Astrocyte (in vitro differentiated cells and primary cell): ENCODE results near the gene API5. TPM values are rescaled to one million over a fixed set of nuclear protein-coding genes. Genes with fewer than 3 reads are reported as not detected.
A peak's percentile ranks its signal among the peaks of the same experiment; 100 is the strongest.

Experiments used
- DNase-seq: peaks from one replicate; pipeline ENCODE4 v3.0.0-alpha.2; 2010; ENCODE audit warnings: low read depth
- FAIRE-seq: peaks from 2 replicates; lab custom pipeline; 2011; peaks lifted over from hg19 to GRCh38; lab: Jason Lieb, UNC
- H2AFZ ChIP-seq: 2 replicates; pipeline ENCODE4 v1.6.0; 2012; ENCODE audit warnings: low read depth, low read length, inconsistent platforms
- H3K27ac ChIP-seq: 2 replicates; pipeline ENCODE4 v1.5.1; 2011; ENCODE audit warnings: low read depth, low read length, inconsistent platforms
- H3K27me3 ChIP-seq: 2 replicates; pipeline ENCODE4 v1.6.0; 2011; ENCODE audit warnings: low read length, inconsistent platforms; ENCODE audit not compliant: insufficient read depth
- H3K36me3 ChIP-seq: 2 replicates; pipeline ENCODE4 v1.5.1; 2011; ENCODE audit warnings: low read length, inconsistent platforms; ENCODE audit not compliant: insufficient read depth
- H3K4me1 ChIP-seq: 2 replicates; pipeline ENCODE4 v1.5.1; 2011; ENCODE audit warnings: low read length, inconsistent platforms; ENCODE audit not compliant: insufficient read depth
- H3K4me2 ChIP-seq: 2 replicates; pipeline ENCODE4 v1.6.0; 2012; ENCODE audit warnings: low read length, inconsistent platforms
- H3K4me3 ChIP-seq: 2 replicates; pipeline ENCODE4 v1.5.1; 2011; ENCODE audit warnings: low read depth, mild to moderate bottlenecking, low read length, inconsistent platforms; ENCODE audit not compliant: insufficient read depth
- H3K79me2 ChIP-seq: 2 replicates; pipeline ENCODE4 v1.6.0; 2012; ENCODE audit warnings: mild to moderate bottlenecking, low read length, inconsistent platforms; ENCODE audit not compliant: insufficient read depth
- H3K9ac ChIP-seq: 2 replicates; pipeline ENCODE4 v1.6.0; 2012; ENCODE audit warnings: mild to moderate bottlenecking, low read length, inconsistent platforms
- H3K9me3 ChIP-seq: 2 replicates; pipeline ENCODE4 v1.5.1; 2012; ENCODE audit warnings: low read depth, mild to moderate bottlenecking, low read length, inconsistent platforms; ENCODE audit not compliant: insufficient read depth
- H4K20me1 ChIP-seq: 2 replicates; pipeline ENCODE4 v1.6.0; 2012; ENCODE audit warnings: low read length, inconsistent platforms; ENCODE audit not compliant: insufficient read depth
- H3K27ac Mint-ChIP-seq: one replicate; pipeline ENCODE4 v1.8.0; 2021; ENCODE audit warnings: mild to moderate bottlenecking, mixed read lengths; ENCODE audit not compliant: unreplicated experiment
- H3K27me3 Mint-ChIP-seq: one replicate; pipeline ENCODE4 v1.8.0; 2021; ENCODE audit warnings: low read depth, mixed read lengths; ENCODE audit not compliant: unreplicated experiment
- H3K36me3 Mint-ChIP-seq: one replicate; pipeline ENCODE4 v1.8.0; 2021; ENCODE audit warnings: low read depth, mixed read lengths; ENCODE audit not compliant: unreplicated experiment
- H3K4me1 Mint-ChIP-seq: one replicate; pipeline ENCODE4 v1.8.0; 2021; ENCODE audit warnings: low read depth, mixed read lengths; ENCODE audit not compliant: unreplicated experiment
- H3K4me3 Mint-ChIP-seq: one replicate; pipeline ENCODE4 v1.8.0; 2021; ENCODE audit warnings: mild to moderate bottlenecking, moderate library complexity, mixed read lengths; ENCODE audit not compliant: unreplicated experiment
- H3K9me3 Mint-ChIP-seq: one replicate; pipeline ENCODE4 v1.8.0; 2021; ENCODE audit warnings: mild to moderate bottlenecking, mixed read lengths; ENCODE audit not compliant: unreplicated experiment
- EZH2 ChIP-seq: IDR thresholded peaks from 2 replicates; pipeline ENCODE4 v1.6.1; 2012; ENCODE audit warnings: mild to moderate bottlenecking, low read length, inconsistent platforms; ENCODE audit not compliant: insufficient read depth
- total RNA-seq: library from RNA; stranded (reverse); gene quantifications from 2 replicates; pipeline ENCODE4 v1.2.1, GENCODE V29; 2021
- TF ChIP-seq, protein P1 (sequence below): IDR thresholded peaks from 2 replicates; pipeline ENCODE4 v1.5.1; 2011; ENCODE audit warnings: low read depth, mild to moderate bottlenecking, inconsistent platforms, low read length, moderate library complexity; ENCODE audit not compliant: insufficient read depth

The API5 gene
- total RNA-seq, 1 donor from 2014 or later = 118 TPM

DNA sequence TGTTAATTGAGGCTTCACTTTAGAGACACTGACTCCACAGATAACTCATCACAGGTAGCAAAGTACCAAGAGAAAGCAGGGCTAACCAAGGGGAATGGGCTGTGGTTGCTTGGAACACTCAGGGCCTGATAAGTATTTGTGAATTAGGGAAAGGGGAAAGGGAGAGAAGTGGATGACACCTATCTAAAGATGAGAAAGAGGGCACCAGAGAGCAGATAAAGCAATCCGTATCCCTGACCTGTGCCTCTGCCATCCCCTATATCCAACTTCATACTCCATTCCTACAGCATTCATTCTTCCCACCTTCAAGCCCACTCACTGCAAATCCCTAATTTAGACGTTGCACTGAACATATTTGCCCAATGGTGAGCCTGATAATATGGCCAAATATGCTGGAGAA is 43.0 kb upstream of the API5 start:
- Mint-ChIP-seq H3K27ac (no peak overlapping the region), H3K4me3 (no peak overlapping the region)

DNA sequence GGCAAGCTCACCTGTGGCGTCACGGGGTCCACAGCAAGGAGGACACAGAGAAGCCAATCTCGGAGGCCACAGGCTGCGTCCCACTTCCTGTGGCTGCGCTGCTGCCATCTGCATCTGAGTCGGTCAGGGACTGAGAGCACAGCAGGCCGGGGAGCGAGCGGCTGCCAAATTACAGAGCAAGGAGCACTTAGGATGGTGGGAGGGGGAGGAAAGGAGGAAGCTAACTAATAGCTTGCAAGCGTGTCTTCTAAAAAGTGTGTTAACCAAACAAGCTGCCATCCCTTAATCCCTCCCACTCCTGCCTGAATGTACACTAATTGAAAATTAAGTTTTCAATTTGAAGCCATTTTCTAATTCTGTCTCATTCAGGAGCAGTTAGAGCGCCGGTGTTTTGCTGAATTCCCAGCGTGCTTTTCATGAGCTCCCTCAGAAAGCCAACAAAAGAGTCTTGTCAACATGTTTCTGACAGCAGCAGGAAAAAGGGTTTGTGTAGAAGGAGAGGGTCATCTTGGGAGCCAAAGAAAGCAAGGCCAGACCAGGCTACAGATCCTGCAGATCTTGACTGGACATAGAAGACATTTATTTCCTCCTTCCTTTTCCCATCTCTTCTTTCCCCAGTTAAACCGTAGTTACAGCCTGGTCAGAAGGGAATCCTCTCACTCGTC is 42.4 kb upstream of the API5 start:
- peak overlapping the region; percentile 71 for H2AFZ ChIP-seq
- no peak overlapping the region for H3K9ac ChIP-seq
- H3K36me3 Mint-ChIP-seq = no peaks in the 10 kb centered on the region
- H3K4me2 ChIP-seq = peak overlapping the region; percentile 30
- H3K4me1 Mint-ChIP-seq = no peaks in the 10 kb centered on the region
- no peak overlapping the region for H3K27ac ChIP-seq
- H3K27ac Mint-ChIP-seq = no peak overlapping the region
- TF ChIP-seq, protein P1, sequence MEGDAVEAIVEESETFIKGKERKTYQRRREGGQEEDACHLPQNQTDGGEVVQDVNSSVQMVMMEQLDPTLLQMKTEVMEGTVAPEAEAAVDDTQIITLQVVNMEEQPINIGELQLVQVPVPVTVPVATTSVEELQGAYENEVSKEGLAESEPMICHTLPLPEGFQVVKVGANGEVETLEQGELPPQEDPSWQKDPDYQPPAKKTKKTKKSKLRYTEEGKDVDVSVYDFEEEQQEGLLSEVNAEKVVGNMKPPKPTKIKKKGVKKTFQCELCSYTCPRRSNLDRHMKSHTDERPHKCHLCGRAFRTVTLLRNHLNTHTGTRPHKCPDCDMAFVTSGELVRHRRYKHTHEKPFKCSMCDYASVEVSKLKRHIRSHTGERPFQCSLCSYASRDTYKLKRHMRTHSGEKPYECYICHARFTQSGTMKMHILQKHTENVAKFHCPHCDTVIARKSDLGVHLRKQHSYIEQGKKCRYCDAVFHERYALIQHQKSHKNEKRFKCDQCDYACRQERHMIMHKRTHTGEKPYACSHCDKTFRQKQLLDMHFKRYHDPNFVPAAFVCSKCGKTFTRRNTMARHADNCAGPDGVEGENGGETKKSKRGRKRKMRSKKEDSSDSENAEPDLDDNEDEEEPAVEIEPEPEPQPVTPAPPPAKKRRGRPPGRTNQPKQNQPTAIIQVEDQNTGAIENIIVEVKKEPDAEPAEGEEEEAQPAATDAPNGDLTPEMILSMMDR = no peak
- TF ChIP-seq EZH2 = no peak
- H3K27me3 Mint-ChIP-seq = no peaks in the 10 kb centered on the region
- H3K36me3 ChIP-seq = no peaks in the 10 kb centered on the region
- DNase-seq (no peak), FAIRE-seq (no peak)
- no peak overlapping the region for H3K4me3 ChIP-seq
- no peaks in the 10 kb centered on the region for H3K4me1 ChIP-seq
- H4K20me1 ChIP-seq = no peaks in the 10 kb centered on the region
- H3K9me3 ChIP-seq = no peaks in the 10 kb centered on the region
- H3K27me3 ChIP-seq = no peaks in the 10 kb centered on the region
- H3K4me3 Mint-ChIP-seq = no peak overlapping the region
- H3K9me3 Mint-ChIP-seq = peaks cover 5% of the 10 kb centered on the region
- no peaks in the 10 kb centered on the region for H3K79me2 ChIP-seq

More for the DNA sequence above, 43.0 kb upstream of the API5 start:
- no peaks in the 10 kb centered on the region for H3K4me1 ChIP-seq
- Mint-ChIP-seq H3K27me3 (no peaks in the 10 kb centered on the region), H3K4me1 (no peaks in the 10 kb centered on the region), H3K36me3 (no peaks in the 10 kb centered on the region), H3K9me3 (peaks cover 3% of the 10 kb centered on the region)
- peak overlapping the region; percentile 30 for H3K4me2 ChIP-seq
- no peak for TF ChIP-seq EZH2
- TF ChIP-seq, protein P1 = no peak
- DNase-seq (no peak), FAIRE-seq (no peak)
- peak overlapping the region; percentile 71 for H2AFZ ChIP-seq
- no peaks in the 10 kb centered on the region for H4K20me1 ChIP-seq
- no peaks in the 10 kb centered on the region for H3K27me3 ChIP-seq
- H3K4me3 ChIP-seq = no peak overlapping the region
- no peak overlapping the region for H3K9ac ChIP-seq
- no peaks in the 10 kb centered on the region for H3K79me2 ChIP-seq
- H3K27ac ChIP-seq = no peak overlapping the region
- no peaks in the 10 kb centered on the region for H3K9me3 ChIP-seq
- H3K36me3 ChIP-seq = no peaks in the 10 kb centered on the region

DNA sequence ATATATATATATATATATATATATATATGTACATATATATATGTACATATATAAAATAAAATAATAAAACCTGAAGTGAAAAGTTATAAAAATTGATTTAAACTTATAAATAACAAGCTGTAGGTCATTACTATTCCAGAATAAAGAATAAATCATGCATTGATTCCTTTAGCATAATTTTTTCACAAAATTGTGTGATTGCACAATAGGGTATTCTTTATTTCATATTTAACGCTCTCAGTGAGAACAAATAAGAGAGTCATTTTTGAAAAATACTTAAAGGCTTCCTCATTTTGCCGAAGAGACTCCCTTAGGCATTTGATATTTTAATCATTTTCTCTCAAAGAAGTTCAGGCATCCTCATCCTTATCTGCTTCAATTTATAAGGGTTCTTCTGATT is 41.3 kb upstream of the API5 start:
- Histone ChIP-seq H3K9ac (no peak overlapping the region), H3K4me2 (no peak overlapping the region), H3K27me3 (no peaks in the 10 kb centered on the region), H3K79me2 (no peaks in the 10 kb centered on the region), H3K4me1 (no peaks in the 10 kb centered on the region), H3K9me3 (no peaks in the 10 kb centered on the region), H3K36me3 (no peaks in the 10 kb centered on the region), H3K27ac (no peak overlapping the region), H2AFZ (no peak overlapping the region), H4K20me1 (no peaks in the 10 kb centered on the region), H3K4me3 (no peak overlapping the region)
- TF ChIP-seq, protein P1 = no peak
- TF ChIP-seq EZH2 = no peak
- DNase-seq = no peak
- peaks cover 5% of the 10 kb centered on the region for H3K9me3 Mint-ChIP-seq
- H3K27ac Mint-ChIP-seq = no peak overlapping the region
- H3K27me3 Mint-ChIP-seq = no peaks in the 10 kb centered on the region
- no peak overlapping the region for H3K4me3 Mint-ChIP-seq
- FAIRE-seq = no peak
- H3K36me3 Mint-ChIP-seq = no peaks in the 10 kb centered on the region
- H3K4me1 Mint-ChIP-seq = no peaks in the 10 kb centered on the region
